ENCODE data around the gene DRD5. TPM values are rescaled to one million over a fixed set of nuclear protein-coding genes. Genes with fewer than 3 reads are reported as not detected.

The DRD5 gene
- total RNA-seq: 0.63 TPM

GRCh38 chr4:9781343-9782135 lies at the start of gene DRD5:
Gene DRD5, plus strand, starts transcription at chr4:9781634. Its CDS starts 396 bp downstream, at chr4:9782030.

Small RNA genes lying within 50 kb of the gene (small RNA-seq; reads per million reads assigned to genes)
- not detected for gene RNA5SP154 (ENCODE audit: low replicate concordance)

Other genes with a start within 250 kb of the DRD5 start
- gene SLC2A9, start 239.9 kb downstream of the DRD5 start, total RNA-seq: 7.2 TPM

Data from parietal lobe (tissue), 2 donors.